Panc1 (cell line): Measurements from ENCODE around the gene TGM6.

Source experiments
- POLR2AphosphoS5 ChIP-seq: IDR thresholded peaks from 2 replicates; pipeline ENCODE4 v1.6.1; 2012; ENCODE audit warnings: mild to moderate bottlenecking, low read depth, low read length, moderate library complexity
- SIN3A ChIP-seq: IDR thresholded peaks from 2 replicates; pipeline ENCODE4 v1.6.1; 2012; ENCODE audit warnings: low read depth, mild to moderate bottlenecking, low read length, moderate library complexity, borderline replicate concordance; ENCODE audit not compliant: insufficient read depth
- TCF7L2 ChIP-seq: IDR thresholded peaks from 2 replicates; pipeline ENCODE4 v1.6.1; 2011; ENCODE audit warnings: mild to moderate bottlenecking, low read depth, low read length, inconsistent platforms
- TF ChIP-seq, protein P1 (sequence below): fragments of 450-650 bp; IDR thresholded peaks from 2 replicates; pipeline ENCODE4 v1.5.1; 2017; ENCODE audit warnings: mild to moderate bottlenecking
- TF ChIP-seq, protein P2 (sequence below), 2 experiments: IDR thresholded peaks; 2 replicates each; pipeline ENCODE4 v1.6.1; 2011 to 2012; ENCODE audit warnings: low read depth in 2 of 2, control low read depth in 1 of 2, low read length in 1 of 2, mild to moderate bottlenecking in 1 of 2, moderate library complexity in 1 of 2; ENCODE audit not compliant: insufficient read depth in 1 of 2

DNA sequence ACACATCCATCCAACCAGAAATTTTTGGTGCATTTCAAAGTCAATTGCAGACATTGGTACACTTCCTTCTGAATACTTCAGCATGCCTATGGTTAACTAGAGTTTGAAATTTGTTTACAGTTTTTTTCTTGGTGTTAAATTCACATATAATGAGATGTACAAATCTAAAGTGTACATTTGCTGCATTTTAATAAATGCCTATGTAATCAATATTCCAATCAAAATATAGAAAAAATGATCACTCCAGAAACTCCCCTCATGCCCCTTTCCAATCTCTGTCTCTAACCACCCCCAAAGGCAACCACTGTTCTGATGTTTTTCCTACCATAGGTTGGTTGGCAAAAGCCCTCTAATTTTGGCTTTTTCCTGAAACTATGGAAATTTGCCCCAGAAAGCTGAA, 7.6 kb upstream of the TGM6 start:
- TF ChIP-seq, protein P1, sequence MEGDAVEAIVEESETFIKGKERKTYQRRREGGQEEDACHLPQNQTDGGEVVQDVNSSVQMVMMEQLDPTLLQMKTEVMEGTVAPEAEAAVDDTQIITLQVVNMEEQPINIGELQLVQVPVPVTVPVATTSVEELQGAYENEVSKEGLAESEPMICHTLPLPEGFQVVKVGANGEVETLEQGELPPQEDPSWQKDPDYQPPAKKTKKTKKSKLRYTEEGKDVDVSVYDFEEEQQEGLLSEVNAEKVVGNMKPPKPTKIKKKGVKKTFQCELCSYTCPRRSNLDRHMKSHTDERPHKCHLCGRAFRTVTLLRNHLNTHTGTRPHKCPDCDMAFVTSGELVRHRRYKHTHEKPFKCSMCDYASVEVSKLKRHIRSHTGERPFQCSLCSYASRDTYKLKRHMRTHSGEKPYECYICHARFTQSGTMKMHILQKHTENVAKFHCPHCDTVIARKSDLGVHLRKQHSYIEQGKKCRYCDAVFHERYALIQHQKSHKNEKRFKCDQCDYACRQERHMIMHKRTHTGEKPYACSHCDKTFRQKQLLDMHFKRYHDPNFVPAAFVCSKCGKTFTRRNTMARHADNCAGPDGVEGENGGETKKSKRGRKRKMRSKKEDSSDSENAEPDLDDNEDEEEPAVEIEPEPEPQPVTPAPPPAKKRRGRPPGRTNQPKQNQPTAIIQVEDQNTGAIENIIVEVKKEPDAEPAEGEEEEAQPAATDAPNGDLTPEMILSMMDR: no peak
- TF ChIP-seq POLR2AphosphoS5 (no peak), TCF7L2 (no peak), SIN3A (no peak)
- TF ChIP-seq, protein P2, sequence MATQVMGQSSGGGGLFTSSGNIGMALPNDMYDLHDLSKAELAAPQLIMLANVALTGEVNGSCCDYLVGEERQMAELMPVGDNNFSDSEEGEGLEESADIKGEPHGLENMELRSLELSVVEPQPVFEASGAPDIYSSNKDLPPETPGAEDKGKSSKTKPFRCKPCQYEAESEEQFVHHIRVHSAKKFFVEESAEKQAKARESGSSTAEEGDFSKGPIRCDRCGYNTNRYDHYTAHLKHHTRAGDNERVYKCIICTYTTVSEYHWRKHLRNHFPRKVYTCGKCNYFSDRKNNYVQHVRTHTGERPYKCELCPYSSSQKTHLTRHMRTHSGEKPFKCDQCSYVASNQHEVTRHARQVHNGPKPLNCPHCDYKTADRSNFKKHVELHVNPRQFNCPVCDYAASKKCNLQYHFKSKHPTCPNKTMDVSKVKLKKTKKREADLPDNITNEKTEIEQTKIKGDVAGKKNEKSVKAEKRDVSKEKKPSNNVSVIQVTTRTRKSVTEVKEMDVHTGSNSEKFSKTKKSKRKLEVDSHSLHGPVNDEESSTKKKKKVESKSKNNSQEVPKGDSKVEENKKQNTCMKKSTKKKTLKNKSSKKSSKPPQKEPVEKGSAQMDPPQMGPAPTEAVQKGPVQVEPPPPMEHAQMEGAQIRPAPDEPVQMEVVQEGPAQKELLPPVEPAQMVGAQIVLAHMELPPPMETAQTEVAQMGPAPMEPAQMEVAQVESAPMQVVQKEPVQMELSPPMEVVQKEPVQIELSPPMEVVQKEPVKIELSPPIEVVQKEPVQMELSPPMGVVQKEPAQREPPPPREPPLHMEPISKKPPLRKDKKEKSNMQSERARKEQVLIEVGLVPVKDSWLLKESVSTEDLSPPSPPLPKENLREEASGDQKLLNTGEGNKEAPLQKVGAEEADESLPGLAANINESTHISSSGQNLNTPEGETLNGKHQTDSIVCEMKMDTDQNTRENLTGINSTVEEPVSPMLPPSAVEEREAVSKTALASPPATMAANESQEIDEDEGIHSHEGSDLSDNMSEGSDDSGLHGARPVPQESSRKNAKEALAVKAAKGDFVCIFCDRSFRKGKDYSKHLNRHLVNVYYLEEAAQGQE (IDR thresholded peaks at IDR 0.05; ENCODE audit: insufficient read depth in 1 of 2, low read depth in 2 of 2, low read length in 1 of 2): no peak
